Cardiac fibroblast (primary cell): ENCODE measurements around the gene PPL.

ENCODE experiments used
- DNase-seq, 2 donors: peaks; one replicate each; pipeline versions ENCODE4 v3.0.0 to v3.0.0-alpha.2; 2010; ENCODE audit warnings: low read depth in 2 of 2
- H3K4me3 ChIP-seq, 2 donors: replicated peaks in 1 of 2; 1 replicate in 1 of 2; 2 replicates in 1 of 2; pipeline ENCODE4 v1.5.1; 2011; ENCODE audit warnings: low read depth in 2 of 2, low read length in 2 of 2, mild to moderate bottlenecking in 2 of 2, moderate library complexity in 1 of 2
- CTCF ChIP-seq: IDR thresholded peaks from one replicate; pipeline ENCODE4 v1.5.1; 2011; ENCODE audit warnings: low read depth, mild to moderate bottlenecking, low read length, inconsistent platforms

The PPL gene

GRCh38 chr16:4832698-4833343 is 104.1 kb downstream of the PPL start:
- H3K4me3 ChIP-seq, result no peak overlapping the region
- no peak for DNase-seq
- TF ChIP-seq CTCF, result no peak
